IMR-90 (cell line): ENCODE data around the gene C2orf92. TPM values are rescaled to one million over a fixed set of nuclear protein-coding genes. Genes with fewer than 3 reads are reported as not detected.

Experiments
- ATAC-seq: fragments of 200-7000 bp; cut with Tn5 transposase; 2 replicates; pipeline ENCODE4 v1.9.1; 2020; ENCODE audit warnings: low read depth, mild to moderate bottlenecking, moderate library complexity
- BruUV-seq: library from RNA; stranded (reverse); fragments of 400-500 nt; replicated peaks from 2 replicates; lab custom pipeline; 2021; lab: Mats Ljungman, UMichigan
- CTCF ChIA-PET: fragments of 300-600 bp; formaldehyde crosslinking; extraction: SDS; loops from one replicate; lab custom pipeline; 2021; ENCODE audit warnings: antibody characterized with exemption; lab: Yijun Ruan, JAX
- POLR2A ChIA-PET: fragments of 300-600 bp; sonication (Branson Sonifier 250); formaldehyde crosslinking; loops from one replicate; lab custom pipeline; 2022; ENCODE audit warnings: antibody characterized with exemption; ENCODE audit not compliant: unreplicated experiment; lab: Charles Lee
- DNase-seq: peaks from one replicate; pipeline ENCODE4 v3.0.0; 2013
- H2AFZ ChIP-seq: replicated peaks from 2 replicates; pipeline ENCODE3; 2013; ENCODE audit warnings: low read length, mild to moderate bottlenecking; ENCODE audit not compliant: poor library complexity
- H2AK5ac ChIP-seq: 2 replicates; pipeline ENCODE4 v1.6.1; 2013; ENCODE audit warnings: low read depth, low read length, inconsistent platforms
- H2AK9ac ChIP-seq: replicated peaks from 2 replicates; pipeline ENCODE3; 2013; ENCODE audit warnings: mild to moderate bottlenecking, low read depth, low read length, moderate library complexity; ENCODE audit not compliant: poor library complexity
- H2BK120ac ChIP-seq: 2 replicates; pipeline ENCODE4 v1.6.1; 2013; ENCODE audit warnings: low read depth, low read length, inconsistent platforms
- H2BK15ac ChIP-seq: 3 replicates; pipeline ENCODE4 v1.6.1; 2013; ENCODE audit warnings: low read depth, low read length, inconsistent platforms
- H2BK20ac ChIP-seq: 2 replicates; pipeline ENCODE4 v1.6.1; 2013; ENCODE audit warnings: low read depth, mild to moderate bottlenecking, inconsistent platforms, low read length, moderate library complexity
- H2BK5ac ChIP-seq: 2 replicates; pipeline ENCODE4 v1.6.1; 2013; ENCODE audit warnings: mild to moderate bottlenecking, low read depth, low read length, inconsistent platforms; ENCODE audit not compliant: poor library complexity, severe bottlenecking
- H3K14ac ChIP-seq: replicated peaks from 2 replicates; pipeline ENCODE4 v1.6.1; 2013; ENCODE audit warnings: low read depth, low read length, inconsistent platforms
- H3K18ac ChIP-seq: 2 replicates; pipeline ENCODE4 v1.6.1; 2013; ENCODE audit warnings: low read depth, low read length, control low read depth
- H3K23ac ChIP-seq: 2 replicates; pipeline ENCODE4 v1.6.1; 2013; ENCODE audit warnings: low read depth, low read length, inconsistent platforms
- H3K27ac ChIP-seq: 2 replicates; pipeline ENCODE4 v1.5.1; 2013; ENCODE audit warnings: mild to moderate bottlenecking, control low read depth, low read length; ENCODE audit not compliant: insufficient read depth
- H3K27me3 ChIP-seq: 2 replicates; pipeline ENCODE4 v1.6.1; 2013; ENCODE audit warnings: low read length; ENCODE audit not compliant: control insufficient read depth, insufficient read depth
- H3K36me3 ChIP-seq: 2 replicates; pipeline ENCODE4 v1.6.1; 2013; ENCODE audit warnings: low read length, mixed read lengths; ENCODE audit not compliant: control insufficient read depth, insufficient read depth
- H3K4ac ChIP-seq: 2 replicates; pipeline ENCODE4 v1.6.1; 2013; ENCODE audit warnings: low read depth, low read length, inconsistent platforms
- H3K4me1 ChIP-seq: 2 replicates; pipeline ENCODE4 v1.6.1; 2013; ENCODE audit warnings: low read length, mixed read lengths; ENCODE audit not compliant: control insufficient read depth, insufficient read depth
- H3K4me2 ChIP-seq: 2 replicates; pipeline ENCODE4 v1.6.1; 2013; ENCODE audit warnings: low read depth, mild to moderate bottlenecking, control low read depth, low read length, moderate library complexity
- H3K4me3 ChIP-seq: 2 replicates; pipeline ENCODE4 v1.5.1; 2013; ENCODE audit warnings: low read depth, mild to moderate bottlenecking, control low read depth, low read length, moderate library complexity; ENCODE audit not compliant: insufficient read depth
- H3K56ac ChIP-seq: 2 replicates; pipeline ENCODE4 v1.6.1; 2013; ENCODE audit warnings: low read length, inconsistent platforms; ENCODE audit not compliant: insufficient read depth; ENCODE audit errors: extremely low read depth
- H3K79me1 ChIP-seq, 2 experiments: 2 replicates each; pipeline ENCODE4 v1.6.1; 2013; ENCODE audit warnings: low read length in 2 of 2, inconsistent platforms in 1 of 2, low read depth in 1 of 2
- H3K9ac ChIP-seq: 2 replicates; pipeline ENCODE4 v1.6.1; 2013; ENCODE audit warnings: low read depth, low read length, control low read depth
- H3K9me1 ChIP-seq: 2 replicates; pipeline ENCODE4 v1.6.1; 2013; ENCODE audit warnings: low read length, inconsistent platforms; ENCODE audit not compliant: insufficient read depth
- H3K9me3 ChIP-seq: 2 replicates; pipeline ENCODE4 v1.6.1; 2013; ENCODE audit warnings: low read length; ENCODE audit not compliant: control insufficient read depth, insufficient read depth
- H4K20me1 ChIP-seq: 2 replicates; pipeline ENCODE4 v1.6.1; 2013; ENCODE audit warnings: low read length, inconsistent platforms; ENCODE audit not compliant: insufficient read depth
- H4K5ac ChIP-seq: 2 replicates; pipeline ENCODE4 v1.6.1; 2013; ENCODE audit warnings: mild to moderate bottlenecking, low read depth, low read length, control low read depth
- H4K8ac ChIP-seq, 2 experiments: 2 replicates each; pipeline ENCODE4 v1.6.1; 2013; ENCODE audit warnings: low read depth in 2 of 2, low read length in 2 of 2, control low read depth in 1 of 2, inconsistent platforms in 1 of 2
- H4K91ac ChIP-seq: 2 replicates; pipeline ENCODE4 v1.6.1; 2013; ENCODE audit warnings: low read depth, low read length, inconsistent platforms; ENCODE audit not compliant: insufficient read depth
- BHLHE40 ChIP-seq: fragments of 150-350 bp; IDR thresholded peaks from 2 replicates; pipeline ENCODE4 v1.6.1; 2016; ENCODE audit warnings: mild to moderate bottlenecking, low read depth, low read length
- CHD1 ChIP-seq: IDR thresholded peaks from 2 replicates; pipeline ENCODE4 v1.6.1; 2012; ENCODE audit warnings: low read depth, low read length, improper control_type of control experiment
- POLR2A ChIP-seq: IDR thresholded peaks from 2 replicates; pipeline ENCODE4 v1.6.1; 2012; ENCODE audit warnings: mild to moderate bottlenecking, low read depth, low read length
- RAD21 ChIP-seq: IDR thresholded peaks from 2 replicates; pipeline ENCODE4 v1.6.1; 2012; ENCODE audit warnings: low read length, improper control_type of control experiment
- RCOR1 ChIP-seq: IDR thresholded peaks from 2 replicates; pipeline ENCODE4 v1.6.1; 2012; ENCODE audit warnings: mild to moderate bottlenecking, low read length, improper control_type of control experiment; ENCODE audit not compliant: insufficient replicate concordance
- SMC3 ChIP-seq: fragments of 150-350 bp; IDR thresholded peaks from 2 replicates; pipeline ENCODE4 v1.6.1; 2016; ENCODE audit warnings: low read depth, mild to moderate bottlenecking, antibody characterized with exemption, low read length, moderate library complexity
- WGBS, 2 experiments: methylation state at CpG; one replicate each; pipeline versions ENCODE4 v1.1.5 to v1.1.7; 2013; ENCODE audit warnings: missing lambda C conversion rate in 2 of 2; ENCODE audit not compliant: insufficient read length in 1 of 2; ENCODE audit errors: extremely low coverage in 2 of 2; 5-methylcytosine and 5-hydroxymethylcytosine counted together
- dilution Hi-C: fragments of 300-500 bp; cut with HindIII; formaldehyde crosslinking; loops from one replicate; pipeline ENCODE4 v1.14.3; 2018; ENCODE audit warnings: low sequenced_read_pairs; ENCODE audit not compliant: unreplicated experiment
- in situ Hi-C: fragments of 300-500 bp; cut with MboI; formaldehyde crosslinking; loops from 3 replicates; pipeline ENCODE4 v1.14.3; 2019; ENCODE audit warnings: low sequenced_read_pairs, inconsistent platforms, mixed read lengths
- intact Hi-C: fragments of 100-400 bp; cut with micrococcal nuclease; formaldehyde crosslinking; loops from 2 replicates; pipeline ENCODE4 v1.10.0; 2022
- polyA plus RNA-seq, 3 experiments: library from polyadenylated mRNA; depleted of rRNA; stranded (reverse); fragments of >200 nt; gene quantifications; 2 replicates each; pipeline ENCODE4 v1.2.3, GENCODE V29; 2012; ENCODE audit warnings: low replicate concordance in 1 of 3
- total RNA-seq: library from RNA; depleted of rRNA; stranded (reverse); fragments of >200 nt; gene quantifications from 2 replicates; pipeline ENCODE4 v1.2.3, GENCODE V29; 2012
- TF ChIP-seq, protein P1 (sequence below): fragments of 150-350 bp; IDR thresholded peaks from 2 replicates; pipeline ENCODE4 v1.6.1; 2016; ENCODE audit warnings: low read depth, mild to moderate bottlenecking, low read length, moderate library complexity, borderline replicate concordance
- TF ChIP-seq, protein P2 (sequence below): conservative IDR thresholded peaks from 2 replicates; pipeline ENCODE4 v1.5.1; 2012; ENCODE audit warnings: mild to moderate bottlenecking, low read depth, low read length, improper control_type of control experiment

Gene C2orf92
- total and polyA plus RNA-seq, 2 of the 4 experiments (the other 2 are of a cell fraction), result 0.90 to 2.5 TPM

DNA sequence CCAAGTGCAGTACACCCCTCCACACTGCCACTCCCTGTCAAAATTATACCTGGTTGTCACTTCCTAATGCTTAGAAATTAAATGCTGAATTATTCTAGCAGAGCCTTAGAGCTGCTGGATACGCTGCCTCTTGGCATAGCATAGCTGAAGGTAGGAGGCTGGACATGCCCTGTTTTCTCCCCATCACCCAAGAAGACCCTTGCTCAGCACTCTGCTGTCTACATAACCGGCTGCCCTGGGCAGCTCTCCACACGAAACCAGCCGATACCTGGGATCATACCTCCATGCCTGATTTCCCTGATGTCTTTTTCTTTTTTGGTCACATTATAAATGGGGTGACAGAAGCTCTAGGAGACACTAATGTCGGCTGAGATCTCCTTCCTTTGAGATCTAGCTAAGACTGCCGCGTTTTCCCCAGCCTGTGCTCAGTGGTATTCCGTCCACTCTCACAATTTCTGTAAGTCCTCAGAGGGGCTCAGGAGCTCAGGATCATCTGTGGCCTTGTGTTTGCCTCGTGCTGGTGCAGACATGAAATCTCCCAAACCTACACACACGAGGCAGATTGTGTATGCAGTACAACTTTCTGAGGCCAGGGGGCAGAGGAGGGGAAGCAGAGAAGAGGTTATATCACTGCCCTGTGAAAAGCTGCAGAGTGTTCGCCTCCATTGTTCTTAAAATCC lies 30.4 kb downstream of the C2orf92 start (continued):
- TF ChIP-seq, protein P1, sequence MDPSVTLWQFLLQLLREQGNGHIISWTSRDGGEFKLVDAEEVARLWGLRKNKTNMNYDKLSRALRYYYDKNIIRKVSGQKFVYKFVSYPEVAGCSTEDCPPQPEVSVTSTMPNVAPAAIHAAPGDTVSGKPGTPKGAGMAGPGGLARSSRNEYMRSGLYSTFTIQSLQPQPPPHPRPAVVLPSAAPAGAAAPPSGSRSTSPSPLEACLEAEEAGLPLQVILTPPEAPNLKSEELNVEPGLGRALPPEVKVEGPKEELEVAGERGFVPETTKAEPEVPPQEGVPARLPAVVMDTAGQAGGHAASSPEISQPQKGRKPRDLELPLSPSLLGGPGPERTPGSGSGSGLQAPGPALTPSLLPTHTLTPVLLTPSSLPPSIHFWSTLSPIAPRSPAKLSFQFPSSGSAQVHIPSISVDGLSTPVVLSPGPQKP, result no peak

DNA sequence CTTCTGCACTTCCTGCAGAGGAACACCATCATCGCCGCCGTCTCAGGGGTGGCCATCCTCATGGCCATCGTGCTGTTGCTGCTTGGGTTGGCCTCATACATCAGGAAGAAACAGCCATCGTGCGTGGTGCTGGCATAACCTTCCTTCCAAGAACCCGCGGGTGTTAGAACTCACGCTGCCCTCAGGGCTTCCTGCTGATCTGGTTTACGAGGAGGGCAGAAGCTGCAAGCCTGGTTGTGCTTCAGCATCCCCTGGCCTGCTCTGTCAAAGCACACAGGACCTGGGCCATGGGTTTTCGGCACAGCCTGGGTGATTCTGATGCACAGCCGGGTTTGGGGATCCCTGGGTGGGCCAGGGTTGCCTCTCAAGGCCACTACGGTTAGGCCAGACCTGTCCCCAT lies 31.7 kb downstream of the C2orf92 start:
- Histone ChIP-seq H3K56ac (no peak overlapping the region), H3K9me1 (no peaks in the 10 kb centered on the region), H2AK9ac (no peak overlapping the region), H3K4me2 (no peak overlapping the region), H2AFZ (peak overlapping the region; percentile 52), H3K27me3 (no peaks in the 10 kb centered on the region; the same call in none of the 2 replicates), H3K4ac (no peak overlapping the region), H4K5ac (no peak overlapping the region), H3K27ac (no peak overlapping the region), H2BK120ac (no peak overlapping the region), H4K91ac (no peak overlapping the region), H2BK20ac (no peak overlapping the region), H4K20me1 (no peaks in the 10 kb centered on the region), H3K14ac (no peak overlapping the region), H3K4me1 (no peaks in the 10 kb centered on the region), H3K23ac (no peak overlapping the region), H2BK15ac (no peak overlapping the region), H3K9me3 (no peaks in the 10 kb centered on the region), H2BK5ac (no peak overlapping the region), H3K18ac (no peak overlapping the region), H2AK5ac (no peak overlapping the region), H3K36me3 (no peaks in the 10 kb centered on the region), H3K9ac (no peak overlapping the region), H3K4me3 (no peak overlapping the region), H3K79me1 (no peaks in the 10 kb centered on the region), H4K8ac (no peak overlapping the region)
- ChIA-PET POLR2A (no interaction called here), CTCF (interaction anchor here (1.1 to 2.3 kb wide), 2 partner anchors 8 to 110 kb away, joined by 4 to 8 read pairs; no protein-coding TSS in a partner anchor)
- dilution Hi-C loops, result no loop called here
- in situ Hi-C loops, result loop anchor here (10.0 kb wide), 1 partner anchor 684 kb away; no protein-coding TSS in a partner anchor
- no peak for TF ChIP-seq RCOR1
- TF ChIP-seq, protein P1, result no peak
- TF ChIP-seq, protein P2, sequence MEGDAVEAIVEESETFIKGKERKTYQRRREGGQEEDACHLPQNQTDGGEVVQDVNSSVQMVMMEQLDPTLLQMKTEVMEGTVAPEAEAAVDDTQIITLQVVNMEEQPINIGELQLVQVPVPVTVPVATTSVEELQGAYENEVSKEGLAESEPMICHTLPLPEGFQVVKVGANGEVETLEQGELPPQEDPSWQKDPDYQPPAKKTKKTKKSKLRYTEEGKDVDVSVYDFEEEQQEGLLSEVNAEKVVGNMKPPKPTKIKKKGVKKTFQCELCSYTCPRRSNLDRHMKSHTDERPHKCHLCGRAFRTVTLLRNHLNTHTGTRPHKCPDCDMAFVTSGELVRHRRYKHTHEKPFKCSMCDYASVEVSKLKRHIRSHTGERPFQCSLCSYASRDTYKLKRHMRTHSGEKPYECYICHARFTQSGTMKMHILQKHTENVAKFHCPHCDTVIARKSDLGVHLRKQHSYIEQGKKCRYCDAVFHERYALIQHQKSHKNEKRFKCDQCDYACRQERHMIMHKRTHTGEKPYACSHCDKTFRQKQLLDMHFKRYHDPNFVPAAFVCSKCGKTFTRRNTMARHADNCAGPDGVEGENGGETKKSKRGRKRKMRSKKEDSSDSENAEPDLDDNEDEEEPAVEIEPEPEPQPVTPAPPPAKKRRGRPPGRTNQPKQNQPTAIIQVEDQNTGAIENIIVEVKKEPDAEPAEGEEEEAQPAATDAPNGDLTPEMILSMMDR, result no peak
- no peak for TF ChIP-seq CHD1
- TF ChIP-seq RAD21, result no peak
- no peak for TF ChIP-seq BHLHE40
- no peak for TF ChIP-seq SMC3
- TF ChIP-seq POLR2A, result no peak
- no peak for ATAC-seq
- DNase-seq, result no peak
- intact Hi-C loops, result loop anchor here (5.0 to 10.0 kb wide), 4 partner anchors 64 to 1134 kb away; partner anchors contain the start of gene TMEM131
- WGBS, 2 experiments, result 79% methylated on average over 9 of the region's 13 CpGs; no CpG with 5 or more reads in 1 of the 2 experiments
- BruUV-seq, result no TSS peak
